Fibroblast of skin of right biceps (primary cell): ENCODE results near the gene LEFTY2.

Experiments used
- DNase-seq: peaks from one replicate; pipeline ENCODE4 v3.0.0-alpha.2; 2013

The LEFTY2 gene

DNA sequence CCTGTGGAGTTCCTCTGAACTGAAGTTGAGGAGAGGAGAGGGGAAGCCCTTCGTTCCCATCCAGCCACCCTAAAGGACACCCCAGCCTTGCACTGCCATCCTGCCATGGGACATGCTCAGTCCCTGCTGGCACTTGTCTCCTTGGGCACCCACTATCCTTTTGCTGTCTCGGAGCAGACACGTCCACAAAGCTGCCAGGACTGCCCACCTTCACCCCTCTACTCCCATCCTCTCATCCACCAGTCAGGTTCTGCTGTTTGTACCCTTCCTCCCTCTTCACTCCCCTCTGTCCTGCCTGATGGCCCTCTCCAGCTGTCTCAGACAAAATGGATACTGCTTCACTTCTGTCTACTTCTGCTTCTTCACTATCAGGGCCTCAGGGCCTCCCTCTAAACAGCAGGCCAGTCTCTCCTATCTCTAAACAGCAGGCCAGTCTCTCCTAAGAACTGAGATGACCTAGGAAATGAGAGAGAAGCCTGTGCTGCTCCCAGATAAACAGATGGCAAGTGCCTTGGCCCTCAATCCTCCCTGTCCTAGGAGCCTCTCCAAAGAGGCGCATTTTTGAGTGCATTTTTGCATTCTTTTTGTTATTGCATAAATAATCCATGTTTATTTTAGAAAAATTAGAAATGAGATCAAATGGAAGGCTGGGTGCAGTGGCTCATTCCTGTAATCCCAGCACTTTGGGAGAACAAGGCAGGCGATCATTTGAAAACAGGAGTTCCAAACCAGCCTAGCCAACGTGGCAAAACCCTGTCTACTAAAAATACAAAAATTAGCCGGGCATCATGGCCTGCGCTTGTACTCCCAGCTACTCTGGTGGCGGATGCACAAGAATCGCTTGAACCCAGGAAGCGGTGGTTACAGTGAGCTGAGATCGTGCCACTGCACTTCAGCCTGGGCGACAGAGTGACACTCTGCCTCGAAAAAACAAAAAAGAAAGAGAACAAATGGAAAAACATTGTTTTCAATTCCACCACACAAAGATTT, 12.5 kb downstream of the LEFTY2 start:
- DNase-seq, result no peak

DNA sequence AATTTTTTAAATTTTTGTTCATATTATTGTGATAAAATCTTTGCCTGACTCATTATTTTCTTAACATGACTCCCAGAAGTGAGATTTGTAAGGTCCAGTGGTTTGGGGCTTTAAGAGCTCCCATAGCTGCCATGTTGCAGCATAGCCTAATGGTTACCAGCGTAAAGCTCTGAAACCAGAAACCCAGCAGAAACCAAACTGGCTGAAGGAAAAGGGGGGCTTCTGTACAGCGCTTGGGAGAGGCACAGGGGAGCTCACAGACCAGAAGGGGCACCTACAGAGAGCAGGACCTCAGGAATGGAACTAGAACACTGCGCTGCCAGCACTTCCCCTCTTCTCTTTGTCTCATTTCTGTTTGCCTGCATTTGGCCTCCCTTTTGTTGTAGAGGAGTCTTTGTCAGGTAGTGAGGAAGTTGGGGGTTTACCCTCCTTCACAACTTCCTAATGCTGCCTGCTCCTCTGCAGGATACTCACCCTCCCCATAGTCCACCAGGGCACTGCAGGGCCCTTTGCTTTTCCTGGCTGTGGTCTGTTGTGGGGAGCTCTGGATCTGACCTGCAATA, 14.4 kb downstream of the LEFTY2 start:
- DNase-seq, result peak; percentile 31

DNA sequence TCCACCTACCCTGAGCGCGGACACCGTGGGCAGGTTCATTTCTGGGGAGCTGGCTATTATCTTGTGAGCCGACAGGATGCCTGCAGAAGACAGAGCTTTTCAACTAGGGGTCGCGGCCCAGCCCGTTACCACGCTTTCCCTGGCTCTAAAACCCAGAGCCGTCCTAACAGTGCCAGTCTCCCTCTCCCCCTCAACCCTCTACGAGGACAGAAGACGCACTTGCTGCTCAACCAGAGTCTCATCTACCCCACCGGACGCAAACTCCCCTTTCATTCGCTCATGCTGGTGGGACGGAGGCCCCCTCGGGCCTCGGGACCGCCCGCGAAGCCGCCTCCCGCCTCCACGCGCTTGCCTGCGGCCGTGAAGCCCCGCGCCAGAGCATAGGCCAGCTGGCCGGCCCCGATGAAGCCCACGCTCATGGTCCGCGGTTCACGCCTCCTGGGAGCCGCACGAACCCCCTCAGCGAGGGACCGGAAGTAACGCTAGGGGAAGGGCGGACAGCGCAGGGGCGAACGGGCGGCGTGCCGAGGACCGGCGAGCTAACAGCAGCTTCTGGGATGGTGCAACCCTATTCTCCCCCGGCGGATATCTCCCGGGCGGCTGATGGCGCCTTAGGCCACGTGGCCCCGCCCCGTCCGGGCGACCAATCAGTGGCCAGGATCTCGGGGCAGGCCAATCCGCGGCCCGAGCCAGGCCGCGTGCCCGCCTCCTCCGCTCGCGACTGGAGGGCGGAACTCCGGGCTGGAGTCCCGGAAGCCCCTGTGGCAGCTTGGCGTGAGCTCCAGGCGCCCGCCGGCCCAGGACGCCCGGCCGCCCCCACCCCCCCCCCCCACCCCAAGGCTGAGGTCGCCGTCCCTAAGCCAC, 17.1 kb downstream of the LEFTY2 start, which contains the start of gene PYCR2:
Gene PYCR2 (minus strand): TSS at position 559 of the 864 bp plus-strand sequence. CDS start 140 bp downstream, at position 419.
- DNase-seq, result peak; percentile 97

DNA sequence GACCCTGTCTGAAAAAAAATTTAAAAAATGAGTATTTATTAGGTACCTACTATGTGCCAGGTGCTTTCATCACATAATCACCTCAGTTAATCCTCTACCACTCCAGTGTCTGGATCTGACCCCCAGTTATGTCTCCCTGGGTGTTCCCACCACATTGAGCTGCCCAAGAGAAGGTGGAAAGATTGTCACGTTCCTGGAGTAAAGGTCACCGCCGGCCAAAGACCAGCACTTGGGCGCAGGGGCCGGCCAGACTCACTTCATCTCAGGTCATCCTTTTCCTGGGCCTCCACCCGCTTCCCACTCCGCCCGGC, 17.7 kb downstream of the LEFTY2 start:
- no peak for DNase-seq

DNA sequence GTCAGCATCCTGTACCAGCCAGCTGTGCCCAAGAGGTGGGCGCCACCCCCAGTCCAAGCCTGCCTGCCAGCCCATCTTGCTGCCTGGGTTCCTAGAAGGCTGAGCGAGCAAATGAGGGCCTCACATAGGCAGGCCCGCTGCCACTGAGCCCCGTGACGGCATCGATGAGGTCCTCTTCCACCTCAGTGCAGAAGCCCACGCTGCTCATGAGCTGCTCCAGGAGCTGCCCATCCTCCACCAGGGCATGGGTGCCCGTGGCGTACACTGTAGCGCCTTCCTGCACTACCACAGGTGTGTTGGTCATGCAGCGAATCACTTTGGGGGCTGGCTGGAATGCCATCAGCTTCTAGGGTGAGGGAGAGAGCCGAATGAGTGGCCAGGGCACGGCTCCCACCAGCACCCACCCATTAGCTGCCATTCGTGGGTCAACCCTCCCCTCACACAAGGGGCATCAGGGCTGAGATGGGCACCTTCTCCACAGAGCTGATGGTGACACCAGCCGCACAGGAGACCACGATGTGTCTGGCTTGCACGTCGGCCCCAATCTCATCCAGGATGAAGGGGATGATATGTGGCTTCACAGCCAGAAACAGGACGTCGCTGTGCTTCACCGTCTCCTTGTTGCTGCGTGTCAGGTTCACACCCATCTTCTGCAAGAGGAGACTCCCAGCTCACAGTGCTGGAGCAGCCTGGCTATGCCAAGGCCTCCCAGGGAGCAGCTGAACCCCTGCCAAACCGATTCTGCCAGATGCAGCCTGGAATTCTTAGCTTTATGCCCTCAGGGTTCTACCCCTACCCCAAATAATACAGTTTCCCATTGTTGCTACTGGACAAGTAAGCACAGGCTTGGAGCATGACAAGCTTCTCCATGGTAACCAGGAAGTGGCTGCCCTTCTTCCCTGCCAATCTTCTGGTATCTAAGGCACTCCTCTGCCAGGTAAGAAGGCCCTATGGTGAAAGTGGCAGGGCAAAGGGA, 19.0 kb downstream of the LEFTY2 start:
- DNase-seq, result no peak

DNA sequence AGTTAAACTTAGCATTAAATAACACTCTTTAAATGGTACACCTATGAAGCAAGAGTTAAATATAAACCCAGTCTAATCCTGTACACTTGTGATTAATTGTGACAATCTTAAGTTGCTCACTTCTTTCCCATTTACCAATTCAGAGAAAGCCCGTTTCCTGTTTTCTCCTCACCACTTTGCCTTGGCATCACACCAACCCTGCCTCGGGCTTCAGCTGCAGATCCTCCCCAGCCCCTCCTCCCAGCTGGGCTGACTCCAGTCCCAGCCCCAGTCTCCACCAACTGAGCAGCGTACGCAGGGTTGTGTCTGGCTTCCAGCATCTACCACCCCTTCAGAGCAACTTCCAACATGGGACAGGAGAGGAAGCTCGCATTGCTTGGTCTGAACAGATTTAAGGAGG, 21.1 kb downstream of the LEFTY2 start:
- peak; percentile 77 for DNase-seq

DNA sequence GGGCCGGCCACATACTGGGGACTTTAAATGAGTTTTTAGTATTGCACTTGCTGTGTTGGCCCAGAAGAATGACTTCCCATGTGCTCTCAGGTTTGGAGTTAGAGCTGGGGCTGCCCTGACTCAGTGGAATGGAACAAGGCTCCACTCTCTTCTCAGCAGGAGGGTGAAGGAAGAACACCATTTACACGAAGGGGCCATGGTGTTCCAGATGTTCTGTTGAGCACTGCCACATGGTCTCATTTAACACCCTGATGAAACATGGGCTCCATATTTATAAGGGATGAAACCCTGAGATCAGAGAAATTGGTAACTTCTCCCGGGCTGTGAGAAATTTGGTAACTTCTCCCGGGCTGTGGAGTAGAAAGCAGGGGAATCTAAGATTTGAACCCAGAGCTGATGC, 22.7 kb downstream of the LEFTY2 start:
- no peak for DNase-seq

DNA sequence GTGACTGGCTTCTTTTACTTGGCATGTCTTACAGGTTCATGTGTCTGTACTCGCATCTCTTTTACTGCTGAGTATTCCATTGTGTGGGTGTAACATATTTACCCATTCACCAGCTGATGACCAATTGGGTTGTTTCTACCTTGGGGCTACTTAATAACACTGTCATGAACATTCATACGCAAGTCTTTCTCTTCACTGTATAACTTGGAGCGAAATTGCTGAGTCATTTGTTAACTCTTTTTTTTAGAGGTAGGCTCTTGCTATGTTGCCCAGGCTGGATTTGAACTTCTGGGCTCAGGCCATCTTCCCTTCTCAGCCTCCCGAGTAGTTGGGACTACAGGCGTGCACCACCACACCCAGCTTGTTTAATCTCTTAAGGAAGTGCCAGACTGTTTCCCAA, 23.5 kb downstream of the LEFTY2 start:
- no peak for DNase-seq

DNA sequence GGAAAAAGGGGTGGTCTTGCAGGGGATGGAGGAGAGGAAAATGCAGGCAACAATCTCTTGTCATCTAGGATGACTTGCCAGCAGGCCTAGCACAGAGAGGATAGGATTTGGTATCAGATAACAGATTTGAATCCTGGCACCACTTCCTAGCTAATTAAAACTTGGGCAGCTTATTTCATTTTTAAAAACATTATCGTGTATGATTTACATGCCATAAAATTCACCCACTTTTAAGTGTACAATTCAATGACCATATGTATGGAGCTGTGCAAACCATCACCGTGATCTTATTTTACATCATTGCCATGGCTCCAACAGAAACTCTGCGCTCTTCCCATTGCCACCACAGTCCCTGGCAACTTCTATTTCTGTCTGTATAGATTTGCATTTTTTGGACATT, 23.9 kb downstream of the LEFTY2 start:
- no peak for DNase-seq

DNA sequence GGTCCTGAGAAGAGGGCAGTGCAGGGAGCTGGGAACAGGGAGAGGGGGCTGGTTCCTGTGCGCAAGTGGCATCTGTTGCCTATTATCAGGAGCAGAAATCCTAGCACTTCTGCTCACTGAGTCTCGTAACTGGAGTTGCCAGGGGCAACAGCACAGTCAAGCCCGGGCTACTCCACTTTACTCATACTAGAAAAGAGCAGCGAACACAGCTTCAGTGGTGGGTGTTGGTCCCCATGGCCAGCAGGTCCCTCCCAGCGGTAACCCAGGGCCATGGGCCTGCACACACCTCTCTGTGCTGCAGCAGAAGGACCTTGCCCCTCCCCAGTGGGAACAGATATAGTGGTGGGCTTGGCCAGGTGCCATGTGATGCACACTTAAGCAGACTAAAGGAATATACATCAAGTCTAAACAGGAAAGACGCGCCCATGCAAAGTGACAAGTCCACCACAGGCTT, 25.5 kb downstream of the LEFTY2 start:
- DNase-seq, result peak; percentile 37

DNA sequence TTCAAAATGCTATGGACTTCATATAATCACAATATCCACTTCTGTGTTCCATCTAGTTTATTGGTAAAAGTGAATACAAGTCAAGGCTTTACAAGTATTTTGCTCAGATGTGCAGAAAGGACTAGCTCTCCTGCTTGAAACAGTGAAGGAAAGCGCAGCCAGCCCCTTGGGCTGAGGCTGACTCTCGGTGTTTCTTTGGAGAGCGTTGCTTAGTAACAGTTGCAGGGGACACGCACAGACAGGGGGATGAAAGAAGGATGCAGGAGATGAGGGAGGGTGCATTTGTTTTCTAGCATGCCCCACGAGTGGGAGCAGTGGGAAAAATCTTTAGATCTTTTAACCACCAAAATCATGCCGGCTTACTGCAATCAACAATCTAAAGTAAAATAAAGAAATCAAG, 26.1 kb downstream of the LEFTY2 start:
- no peak for DNase-seq

DNA sequence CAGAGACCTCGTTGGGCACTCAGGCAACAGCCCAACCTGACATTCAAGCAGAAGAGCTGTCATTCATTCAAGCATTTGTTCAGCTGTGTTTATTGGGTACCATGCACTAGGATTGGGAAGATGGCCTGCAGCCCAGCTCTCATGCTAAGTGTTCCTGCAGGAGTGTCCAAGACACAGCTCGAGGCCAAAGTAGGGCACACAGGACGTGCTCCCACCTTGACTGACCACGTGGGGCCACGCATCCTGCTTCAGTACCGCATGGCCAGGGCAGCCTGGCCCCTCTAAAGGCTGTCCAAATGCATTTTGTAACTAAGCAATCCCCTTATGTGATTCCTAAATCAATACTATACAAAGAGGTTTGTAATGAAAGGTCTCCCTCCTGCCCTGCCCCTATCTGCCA, 26.6 kb downstream of the LEFTY2 start:
- no peak for DNase-seq

DNA sequence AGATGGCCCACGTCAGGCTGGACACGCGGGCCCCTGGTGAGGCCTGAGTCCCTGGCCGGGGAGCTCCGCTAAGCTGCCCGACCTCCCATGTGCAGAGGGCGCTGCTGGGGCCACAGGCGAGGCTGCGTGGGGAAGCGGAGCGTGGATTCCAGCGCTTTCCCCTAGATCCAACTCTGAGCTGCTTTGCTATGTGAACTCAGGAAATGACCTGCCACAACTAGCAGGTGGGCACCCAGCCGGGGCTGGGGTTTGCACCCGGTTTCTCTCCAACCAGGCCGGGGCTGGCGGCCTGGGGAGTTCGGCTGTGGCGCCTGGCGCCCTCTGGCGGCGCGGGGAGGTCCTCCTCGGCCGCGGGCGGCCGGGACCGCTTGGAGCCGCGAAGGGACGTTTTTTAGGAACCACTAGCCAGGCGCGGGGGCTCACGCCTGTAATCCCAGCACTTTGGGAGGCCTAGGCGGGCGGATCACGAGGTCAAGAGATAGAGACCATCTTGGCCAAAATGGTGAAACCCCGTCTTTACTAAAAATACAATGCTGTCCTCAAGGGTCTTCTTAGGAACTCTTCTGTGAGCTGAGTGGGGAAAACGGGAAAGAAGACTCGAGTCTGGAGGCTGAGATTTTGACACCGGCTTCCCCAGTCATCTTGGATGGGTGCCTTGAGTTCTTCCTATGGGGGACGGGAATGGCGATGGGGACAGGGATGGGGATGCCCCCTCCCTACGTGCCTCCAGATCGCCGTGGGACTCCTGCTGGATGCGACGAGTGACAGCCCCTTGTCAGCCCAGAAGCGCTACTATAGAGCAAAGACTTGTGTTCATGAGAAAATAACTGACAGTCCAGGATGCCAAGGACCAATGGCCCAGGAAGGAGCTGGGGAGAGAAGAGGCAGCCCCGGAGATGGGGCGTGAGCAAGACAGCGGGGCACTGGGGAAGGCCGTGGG, 29.6 kb downstream of the LEFTY2 start:
- peak; percentile 44 for DNase-seq

DNA sequence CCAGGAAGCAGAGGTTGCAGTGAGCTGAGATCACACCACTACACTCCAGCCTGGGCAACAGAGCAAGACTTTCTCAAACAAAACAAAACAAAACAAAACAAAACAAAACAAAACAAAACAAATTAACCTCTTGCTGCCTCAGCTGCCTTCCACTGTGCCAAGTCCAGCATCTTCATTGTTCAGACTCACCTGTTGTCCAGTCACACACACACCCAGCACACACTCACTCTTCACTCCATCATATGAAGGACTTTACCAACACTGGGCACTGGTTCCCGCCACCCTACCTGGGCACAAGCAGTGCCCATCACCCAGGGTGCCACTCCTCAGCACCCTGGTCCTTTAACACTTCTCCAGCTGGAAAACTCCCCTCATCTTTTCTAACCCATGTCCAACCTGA, 31.5 kb downstream of the LEFTY2 start:
- DNase-seq, result no peak

DNA sequence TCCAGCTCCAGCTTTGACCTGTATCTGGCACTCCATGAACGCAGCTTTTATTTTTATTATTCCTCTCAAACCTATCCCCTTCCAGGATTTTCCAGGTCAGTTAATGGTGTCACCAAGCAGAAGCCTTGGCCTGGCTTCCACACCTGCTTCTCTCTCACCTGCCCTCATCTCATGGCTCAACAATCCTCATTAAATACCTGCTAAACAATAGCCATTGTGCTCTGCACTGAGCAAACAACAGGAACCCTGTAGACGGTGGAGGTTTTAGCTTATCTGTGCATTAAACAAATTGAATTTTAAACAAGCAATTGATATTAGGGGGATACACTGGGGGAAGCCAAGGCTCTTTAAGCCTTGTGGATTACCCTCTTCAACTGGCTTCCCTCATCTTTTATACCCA, 32.2 kb downstream of the LEFTY2 start:
- DNase-seq, result no peak

DNA sequence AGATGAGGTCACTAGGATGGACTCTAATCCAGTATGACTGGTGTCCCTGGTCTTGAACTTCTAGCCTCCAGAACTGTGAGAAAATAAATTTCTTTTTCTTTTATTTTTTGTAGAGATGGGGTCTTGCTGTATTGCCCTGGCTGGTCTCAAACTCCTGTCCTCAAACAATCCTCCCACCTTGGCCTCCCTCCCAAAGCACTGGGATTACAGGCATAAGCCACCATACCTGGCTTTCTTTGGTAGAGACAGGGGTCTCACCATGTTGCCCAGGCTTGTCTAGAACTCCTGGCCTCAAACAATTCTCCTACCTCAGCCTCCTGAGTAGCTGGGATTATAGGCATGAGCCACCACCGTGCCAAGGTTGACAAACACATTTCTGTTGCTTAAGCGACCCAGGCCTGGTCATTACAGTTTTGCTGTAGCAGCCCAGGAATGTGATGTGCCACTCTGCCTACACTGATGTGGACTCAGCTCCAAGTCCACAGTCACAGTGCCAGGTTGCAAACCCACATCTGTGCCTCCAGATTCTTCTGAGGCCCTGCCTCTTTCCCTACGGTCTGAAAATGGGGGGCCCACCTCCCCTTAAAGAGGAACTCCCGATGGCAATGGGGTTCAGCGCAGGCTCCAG, 32.9 kb downstream of the LEFTY2 start:
- no peak for DNase-seq

DNA sequence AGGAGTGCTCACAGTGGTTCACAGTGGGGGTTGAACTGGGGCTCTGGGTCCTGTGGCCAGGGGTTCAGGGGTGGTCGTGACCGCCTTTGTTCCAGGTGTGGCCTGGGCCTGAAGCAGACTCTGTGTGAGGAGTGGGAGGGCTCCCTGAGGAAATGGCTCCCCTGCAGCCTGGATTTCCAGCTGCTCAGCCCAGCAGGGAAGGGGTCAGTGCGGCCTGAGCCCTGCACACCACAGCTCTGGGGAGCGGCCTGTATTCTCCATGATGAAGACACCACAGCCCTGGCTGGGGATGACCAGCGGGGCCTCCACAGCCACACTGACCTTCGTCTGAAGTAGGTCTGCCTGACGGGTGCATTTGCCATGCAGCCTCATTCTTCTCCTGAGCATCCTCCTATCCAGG, 33.7 kb downstream of the LEFTY2 start:
- no peak for DNase-seq

DNA sequence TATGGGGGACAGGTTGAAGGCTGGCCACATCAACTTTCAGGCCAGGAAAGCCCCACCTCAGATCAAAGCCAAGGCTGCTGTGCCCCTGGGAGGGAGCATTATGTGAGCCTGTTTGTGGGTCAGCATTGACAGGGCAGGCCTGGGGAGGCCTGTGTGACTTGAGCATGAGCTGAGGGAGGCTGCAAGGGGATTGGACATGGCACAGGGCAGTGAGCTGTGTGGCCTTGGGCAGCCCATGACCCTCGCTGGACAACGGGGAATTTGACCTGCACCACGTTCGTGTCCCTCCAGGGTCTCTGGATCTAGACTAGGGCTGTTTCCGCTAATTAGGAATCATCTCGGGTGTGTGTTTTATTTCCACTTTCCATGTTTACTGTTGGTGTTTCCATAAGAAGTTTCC, 34.6 kb downstream of the LEFTY2 start:
- DNase-seq, result no peak

DNA sequence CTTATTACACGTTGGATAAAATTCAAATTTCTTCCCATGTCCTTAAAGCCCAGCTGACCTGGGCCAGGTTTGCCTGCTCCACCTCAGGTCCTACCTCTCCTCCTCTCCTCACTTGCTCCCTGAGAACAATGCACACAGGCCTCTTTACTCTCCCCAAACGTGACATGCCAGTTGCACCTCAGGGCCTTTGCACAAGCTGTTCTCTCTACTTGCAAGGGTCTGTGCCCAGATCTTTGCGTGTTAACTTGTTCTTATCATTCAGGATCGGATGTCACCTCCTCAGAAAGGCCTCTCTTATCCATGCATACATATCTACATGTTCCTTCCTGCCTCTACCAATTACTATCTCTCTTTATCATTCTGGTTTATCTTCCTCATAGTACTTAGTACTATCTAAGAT, 37.4 kb downstream of the LEFTY2 start:
- no peak for DNase-seq
